Uterus (tissue), 2 donors: Measurements from ENCODE around the gene TEX14.

ENCODE experiments used
- POLR2A ChIP-seq, 2 donors: fragments of 450-650 bp; IDR thresholded peaks; one replicate each; pipeline ENCODE4 v1.6.1; 2016; ENCODE audit warnings: antibody characterized with exemption in 2 of 2, mild to moderate bottlenecking in 1 of 2, moderate library complexity in 1 of 2
- TF ChIP-seq, protein P1 (sequence below), 4 experiments: fragments of 200-600 bp in 2 of 4; fragments of 450-650 bp in 2 of 4; sonication (generic) in 2 of 4; IDR thresholded peaks; one replicate each; pipeline ENCODE4 v1.5.1; 2016 to 2019; ENCODE audit warnings: antibody characterized with exemption in 4 of 4, mild to moderate bottlenecking in 2 of 4, moderate library complexity in 1 of 4

DNA sequence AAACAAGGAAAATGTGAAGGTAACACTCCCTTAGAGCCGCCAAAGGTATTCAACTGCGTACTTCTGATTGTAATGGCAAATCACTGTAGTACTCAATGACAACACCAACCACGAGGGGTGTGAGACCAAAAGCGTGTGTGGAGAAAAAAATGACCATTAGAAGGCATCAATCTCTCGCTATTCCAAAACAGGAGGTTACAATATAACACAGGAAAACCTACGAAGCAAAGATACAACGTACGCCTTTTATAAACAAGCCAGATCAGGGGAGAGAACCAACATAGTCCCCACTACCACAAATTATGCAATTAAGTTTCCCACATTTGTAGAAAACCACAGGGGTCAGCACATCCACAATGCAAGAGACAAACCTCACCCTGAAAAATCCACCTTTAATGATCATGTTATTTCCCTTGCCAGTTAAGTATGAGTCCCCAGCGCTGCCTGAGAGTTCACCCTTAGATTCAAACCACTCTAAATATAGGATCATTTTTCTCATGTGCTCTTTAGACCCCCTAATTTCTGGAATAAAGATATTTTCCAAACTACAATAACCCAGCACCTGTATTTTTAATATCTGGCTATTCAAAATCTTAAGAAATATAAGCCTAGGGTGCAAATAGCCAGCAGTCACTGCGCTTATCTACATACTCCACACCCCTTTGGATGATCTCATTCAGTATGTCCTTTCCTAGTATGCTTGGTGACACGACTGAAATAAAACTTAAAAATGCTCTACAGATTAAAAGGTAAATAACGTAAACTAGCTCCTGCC is 12.4 kb downstream of the TEX14 start:
- TF ChIP-seq, protein P1, sequence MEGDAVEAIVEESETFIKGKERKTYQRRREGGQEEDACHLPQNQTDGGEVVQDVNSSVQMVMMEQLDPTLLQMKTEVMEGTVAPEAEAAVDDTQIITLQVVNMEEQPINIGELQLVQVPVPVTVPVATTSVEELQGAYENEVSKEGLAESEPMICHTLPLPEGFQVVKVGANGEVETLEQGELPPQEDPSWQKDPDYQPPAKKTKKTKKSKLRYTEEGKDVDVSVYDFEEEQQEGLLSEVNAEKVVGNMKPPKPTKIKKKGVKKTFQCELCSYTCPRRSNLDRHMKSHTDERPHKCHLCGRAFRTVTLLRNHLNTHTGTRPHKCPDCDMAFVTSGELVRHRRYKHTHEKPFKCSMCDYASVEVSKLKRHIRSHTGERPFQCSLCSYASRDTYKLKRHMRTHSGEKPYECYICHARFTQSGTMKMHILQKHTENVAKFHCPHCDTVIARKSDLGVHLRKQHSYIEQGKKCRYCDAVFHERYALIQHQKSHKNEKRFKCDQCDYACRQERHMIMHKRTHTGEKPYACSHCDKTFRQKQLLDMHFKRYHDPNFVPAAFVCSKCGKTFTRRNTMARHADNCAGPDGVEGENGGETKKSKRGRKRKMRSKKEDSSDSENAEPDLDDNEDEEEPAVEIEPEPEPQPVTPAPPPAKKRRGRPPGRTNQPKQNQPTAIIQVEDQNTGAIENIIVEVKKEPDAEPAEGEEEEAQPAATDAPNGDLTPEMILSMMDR (IDR thresholded peaks at IDR 0.05), result no peak
- no peak for TF ChIP-seq POLR2A (IDR thresholded peaks at IDR 0.05)
